LNCAP (cell line): ENCODE results near the gene TP53INP2.

Experiments used
- TF ChIP-seq, protein P1 (sequence below): fragments of 450-650 bp; IDR thresholded peaks from 2 replicates; pipeline ENCODE4 v1.5.1; 2017; ENCODE audit warnings: mild to moderate bottlenecking

Gene TP53INP2

DNA sequence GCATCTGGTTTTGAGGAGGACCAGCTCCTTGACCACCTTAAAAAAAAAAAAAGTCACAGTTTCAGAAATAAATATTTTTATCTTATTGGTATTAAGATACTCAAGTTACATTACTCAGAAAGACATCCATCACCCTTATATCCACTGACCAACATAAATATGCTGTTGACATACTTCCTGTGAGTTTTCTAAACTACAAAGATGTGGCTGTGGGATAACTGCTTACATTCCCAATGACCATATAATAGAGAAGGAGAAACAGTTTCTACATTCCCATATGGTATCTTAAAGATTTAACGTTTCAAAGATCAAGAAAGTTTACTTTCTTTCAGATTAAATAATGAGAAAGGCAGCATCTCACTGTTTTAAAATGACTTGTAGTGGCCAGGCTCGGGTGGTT lies 46.3 kb downstream of the TP53INP2 start:
- TF ChIP-seq, protein P1, sequence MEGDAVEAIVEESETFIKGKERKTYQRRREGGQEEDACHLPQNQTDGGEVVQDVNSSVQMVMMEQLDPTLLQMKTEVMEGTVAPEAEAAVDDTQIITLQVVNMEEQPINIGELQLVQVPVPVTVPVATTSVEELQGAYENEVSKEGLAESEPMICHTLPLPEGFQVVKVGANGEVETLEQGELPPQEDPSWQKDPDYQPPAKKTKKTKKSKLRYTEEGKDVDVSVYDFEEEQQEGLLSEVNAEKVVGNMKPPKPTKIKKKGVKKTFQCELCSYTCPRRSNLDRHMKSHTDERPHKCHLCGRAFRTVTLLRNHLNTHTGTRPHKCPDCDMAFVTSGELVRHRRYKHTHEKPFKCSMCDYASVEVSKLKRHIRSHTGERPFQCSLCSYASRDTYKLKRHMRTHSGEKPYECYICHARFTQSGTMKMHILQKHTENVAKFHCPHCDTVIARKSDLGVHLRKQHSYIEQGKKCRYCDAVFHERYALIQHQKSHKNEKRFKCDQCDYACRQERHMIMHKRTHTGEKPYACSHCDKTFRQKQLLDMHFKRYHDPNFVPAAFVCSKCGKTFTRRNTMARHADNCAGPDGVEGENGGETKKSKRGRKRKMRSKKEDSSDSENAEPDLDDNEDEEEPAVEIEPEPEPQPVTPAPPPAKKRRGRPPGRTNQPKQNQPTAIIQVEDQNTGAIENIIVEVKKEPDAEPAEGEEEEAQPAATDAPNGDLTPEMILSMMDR = no peak

DNA sequence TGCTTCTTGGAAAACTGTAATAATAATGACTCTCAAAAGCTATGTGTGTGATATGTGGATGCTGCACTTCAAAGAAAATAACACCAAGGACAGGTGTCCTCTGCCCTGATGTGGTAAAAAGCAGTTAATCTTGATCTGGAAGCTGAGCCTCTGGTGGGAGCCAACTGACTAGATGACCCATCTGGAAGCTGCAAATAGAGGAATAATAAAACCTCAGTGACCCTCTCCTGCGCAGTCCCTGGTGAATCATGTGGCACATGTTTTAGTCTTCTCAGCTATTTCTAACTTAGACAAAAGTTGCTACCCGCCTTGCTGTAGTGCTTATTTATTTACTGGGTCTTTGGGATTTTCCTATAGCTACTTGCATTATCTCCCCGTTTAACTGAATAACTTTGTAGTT lies 47.3 kb downstream of the TP53INP2 start:
- TF ChIP-seq, protein P1 = no peak

DNA sequence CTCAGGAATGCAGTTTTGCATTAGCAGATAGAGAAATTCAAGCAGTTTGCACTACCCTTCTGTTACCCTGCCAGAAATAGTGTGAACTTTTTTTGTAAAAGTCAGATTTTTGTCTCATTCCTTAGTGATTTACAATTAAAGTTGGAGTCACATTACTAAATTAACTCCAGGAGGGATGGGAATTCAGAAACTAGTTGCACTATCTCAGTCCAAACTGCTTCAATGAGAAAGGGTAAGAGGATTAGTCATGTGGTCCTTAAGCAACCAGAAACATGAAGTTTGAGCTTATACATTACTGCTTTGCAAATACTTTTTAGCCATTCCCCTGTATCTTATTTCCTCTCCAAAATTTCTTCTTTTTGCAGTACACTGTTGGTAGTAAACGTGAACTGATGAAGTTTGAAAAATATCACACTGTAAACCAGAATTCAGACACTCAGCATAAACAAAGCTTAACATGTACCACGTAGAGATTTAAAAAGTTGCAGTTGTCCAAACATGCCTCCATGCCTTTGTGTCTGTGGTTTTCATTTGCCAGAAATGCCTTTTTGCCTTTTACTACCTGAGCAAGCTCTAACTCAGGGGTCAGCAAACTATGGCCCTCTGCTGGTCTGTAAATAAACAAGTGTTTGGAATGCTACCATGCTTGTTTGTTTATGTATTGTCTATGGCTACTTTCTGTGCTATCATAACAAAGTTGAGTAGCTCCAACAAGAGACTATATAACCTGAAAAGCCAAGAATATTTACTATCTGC lies 49.7 kb downstream of the TP53INP2 start:
- TF ChIP-seq, protein P1 = no peak

DNA sequence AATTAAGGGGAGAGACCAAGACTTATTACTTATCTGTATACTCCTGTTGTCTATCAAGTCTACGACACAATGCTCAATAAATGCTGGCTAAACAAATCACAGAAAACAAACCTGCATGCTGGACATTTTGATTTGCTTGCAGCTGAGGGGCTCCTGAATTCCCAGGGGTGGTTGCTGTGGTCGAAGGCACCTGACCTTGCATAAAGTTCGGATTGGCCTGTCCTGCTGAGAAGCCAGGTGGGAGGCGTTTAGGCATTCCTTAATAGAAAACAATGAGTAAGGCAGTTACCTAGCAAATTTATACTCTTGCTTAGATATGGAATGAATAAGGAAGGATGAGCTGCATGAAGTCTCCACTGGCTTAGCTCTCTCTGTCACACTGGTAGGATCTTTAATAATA lies 50.5 kb downstream of the TP53INP2 start:
- TF ChIP-seq, protein P1 = no peak

DNA sequence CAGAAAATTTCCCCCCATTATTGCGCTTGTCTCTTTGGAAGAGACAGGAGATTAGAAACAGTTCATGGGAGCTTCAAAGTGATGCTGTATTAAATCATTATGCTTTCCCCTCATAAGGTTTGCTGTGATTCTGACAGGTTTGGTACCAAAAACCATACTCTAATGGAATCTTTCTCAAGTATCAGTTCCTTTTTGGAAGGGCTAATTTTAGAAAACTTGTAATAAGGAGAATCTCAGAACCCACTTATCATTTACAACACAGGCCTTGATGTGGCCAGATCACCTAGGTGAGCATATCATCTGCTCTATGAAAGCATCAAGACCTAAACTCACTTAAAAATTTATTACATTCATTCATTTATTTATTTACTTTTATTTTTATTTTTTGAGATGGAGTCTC lies 51.2 kb downstream of the TP53INP2 start:
- TF ChIP-seq, protein P1 = no peak

DNA sequence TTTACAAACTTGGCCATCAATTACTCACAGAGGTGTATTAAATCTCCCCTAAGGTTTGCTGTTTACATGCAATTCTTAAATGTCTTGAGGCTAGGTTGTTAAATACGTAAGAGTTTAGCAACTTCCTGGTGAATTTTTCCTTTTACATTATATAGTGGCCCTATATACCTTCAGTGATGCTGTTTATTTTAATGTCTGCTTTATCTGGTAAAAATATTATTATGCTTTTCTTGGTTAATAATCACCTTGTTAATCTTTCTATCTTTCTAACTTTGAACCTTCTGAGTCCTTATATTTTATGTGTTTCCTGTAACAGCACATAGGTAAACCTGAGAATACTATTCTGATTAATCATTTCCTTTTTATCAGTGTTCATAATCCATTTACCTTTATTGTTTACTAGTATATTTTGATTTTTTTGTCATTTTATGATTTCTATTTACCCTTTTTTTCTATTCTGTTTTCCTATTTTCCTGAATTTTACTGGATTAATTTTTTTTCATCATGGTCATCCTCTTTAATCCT lies 57.9 kb downstream of the TP53INP2 start:
- TF ChIP-seq, protein P1 = no peak
